ENCODE measurements around the gene COA6. TPM values are rescaled to one million over a fixed set of nuclear protein-coding genes. Genes with fewer than 3 reads are reported as not detected.
A peak's percentile ranks its signal among the peaks of the same experiment; 100 is the strongest.

The COA6 gene
- total and polyA plus RNA-seq, 2 of the 13 experiments (the other 11 are each of a cell fraction or from before 2014, with no cell fraction given): 32.4 to 104 TPM

DNA sequence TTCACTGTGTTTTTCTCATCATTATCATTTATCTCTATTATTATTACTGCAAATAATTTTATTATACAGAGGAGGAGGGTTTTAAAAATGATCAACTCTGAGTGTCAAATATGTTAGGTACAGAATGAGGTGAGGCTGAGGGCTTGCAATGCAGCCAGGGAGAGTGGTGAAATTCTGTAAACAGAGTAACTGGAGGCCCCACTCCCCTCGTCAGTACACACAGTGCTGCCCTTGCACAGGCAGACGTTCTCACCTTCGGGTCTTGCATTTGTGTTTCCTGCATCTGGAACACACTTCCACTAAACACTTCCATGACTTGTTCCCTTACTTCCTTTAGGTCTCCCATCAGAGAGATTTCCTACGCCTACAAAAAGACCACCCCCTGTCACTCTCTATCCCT lies 24.3 kb upstream of the COA6 start:
- no peaks in the 10 kb centered on the region for H4K20me1 ChIP-seq (ENCODE audit: insufficient read depth, low read length)
- CTCF ChIA-PET (ENCODE audit: low intra/inter-chr PET ratio, low total read pairs): no interaction called here
- H3K9ac ChIP-seq (ENCODE audit: insufficient read depth, low read depth, low read length): no peak overlapping the region
- in situ Hi-C loops (cut with HindIII; ENCODE audit: extremely low pct_ligation_motif_present, low pct_unique_long_range_greater_than_20kb): no loop called here
- BruUV-seq (replicated peaks): no TSS peak
- no peaks in the 10 kb centered on the region for H3K79me2 ChIP-seq (ENCODE audit: insufficient read depth, low read length)
- no peak overlapping the region for H3K27ac ChIP-seq (ENCODE audit: extremely low read length, insufficient read depth, low read length)
- H2AFZ ChIP-seq (ENCODE audit: low read length): no peak overlapping the region
- ATAC-seq (peak; percentile 99), DNase-seq (ENCODE audit: low spot score) (peak; percentile 35), FAIRE-seq (peak; percentile 30)
- WGBS (ENCODE audit: low lambda C conversion rate): 13% methylated on average over 4 of the region's 4 CpGs
- intact Hi-C loops (cut with micrococcal nuclease; ENCODE audit: unreplicated experiment): no loop called here
- H3K9me3 ChIP-seq (ENCODE audit: low read length): no peaks in the 10 kb centered on the region
- no peaks in the 10 kb centered on the region; a peak in 1 of 5 replicates for H3K27me3 ChIP-seq (ENCODE audit: control insufficient read depth in 1 of 2, insufficient read depth in 2 of 2, low read length in 2 of 2)
- no peak overlapping the region for H3K4me3 ChIP-seq (replicated peaks in 1 of 3; ENCODE audit: insufficient read depth in 1 of 3, low read depth in 2 of 3, low read length in 3 of 3)
- POLR2A ChIA-PET: no interaction called here
- no peaks in the 10 kb centered on the region for H3K36me3 ChIP-seq (replicated peaks in 1 of 2; ENCODE audit: control insufficient read depth in 1 of 2, insufficient read depth in 2 of 2, low read length in 2 of 2)
- peak overlapping the region; percentile 71 for H3K4me2 ChIP-seq (ENCODE audit: low read depth, low read length)
- peaks cover 13% of the 10 kb centered on the region for H3K4me1 ChIP-seq (ENCODE audit: insufficient read depth, low read length)
- TF ChIP-seq ZSCAN21 (CRISPR knock-in tag; IDR thresholded peaks at IDR 0.05; ENCODE audit: borderline replicate concordance) (no peak), ZNF83 (CRISPR knock-in tag; IDR thresholded peaks at IDR 0.05; ENCODE audit: borderline replicate concordance) (no peak), ZFP62 (CRISPR knock-in tag; IDR thresholded peaks at IDR 0.05) (no peak), FOXM1 (CRISPR knock-in tag; IDR thresholded peaks at IDR 0.05) (no peak), FOXA3 (CRISPR knock-in tag; IDR thresholded peaks at IDR 0.05) (peak; percentile 88), SYNCRIP (IDR thresholded peaks at IDR 0.05; ENCODE audit: insufficient read depth, low read depth, low read length) (no peak), SOX5 (CRISPR knock-in tag; IDR thresholded peaks at IDR 0.05; ENCODE audit: borderline replicate concordance) (0 out of 2 replicates have a peak, but pooled peaks have one; percentile 34), NCOA2 (CRISPR knock-in tag; IDR thresholded peaks at IDR 0.05) (no peak), ZFP90 (CRISPR knock-in tag; IDR thresholded peaks at IDR 0.05; ENCODE audit: borderline replicate concordance) (no peak), ZNF556 (CRISPR knock-in tag; IDR thresholded peaks at IDR 0.05; ENCODE audit: borderline replicate concordance) (no peak), ZNF101 (CRISPR knock-in tag; IDR thresholded peaks at IDR 0.05; ENCODE audit: borderline replicate concordance, low read depth) (no peak), ZFP36 (IDR thresholded peaks at IDR 0.05; ENCODE audit: borderline replicate concordance, low read depth, low read length, partially characterized antibody) (no peak), ARID4A (CRISPR knock-in tag; IDR thresholded peaks at IDR 0.05; ENCODE audit: borderline replicate concordance) (no peak), ZSCAN22 (CRISPR knock-in tag; IDR thresholded peaks at IDR 0.05) (no peak)
- TF ChIP-seq, protein P1, sequence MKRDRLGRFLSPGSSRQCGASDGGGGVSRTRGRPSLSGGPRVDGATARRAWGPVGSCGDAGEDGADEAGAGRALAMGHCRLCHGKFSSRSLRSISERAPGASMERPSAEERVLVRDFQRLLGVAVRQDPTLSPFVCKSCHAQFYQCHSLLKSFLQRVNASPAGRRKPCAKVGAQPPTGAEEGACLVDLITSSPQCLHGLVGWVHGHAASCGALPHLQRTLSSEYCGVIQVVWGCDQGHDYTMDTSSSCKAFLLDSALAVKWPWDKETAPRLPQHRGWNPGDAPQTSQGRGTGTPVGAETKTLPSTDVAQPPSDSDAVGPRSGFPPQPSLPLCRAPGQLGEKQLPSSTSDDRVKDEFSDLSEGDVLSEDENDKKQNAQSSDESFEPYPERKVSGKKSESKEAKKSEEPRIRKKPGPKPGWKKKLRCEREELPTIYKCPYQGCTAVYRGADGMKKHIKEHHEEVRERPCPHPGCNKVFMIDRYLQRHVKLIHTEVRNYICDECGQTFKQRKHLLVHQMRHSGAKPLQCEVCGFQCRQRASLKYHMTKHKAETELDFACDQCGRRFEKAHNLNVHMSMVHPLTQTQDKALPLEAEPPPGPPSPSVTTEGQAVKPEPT (CRISPR knock-in tag; IDR thresholded peaks at IDR 0.05; ENCODE audit: low read depth): no peak
- TF ChIP-seq, protein P2, sequence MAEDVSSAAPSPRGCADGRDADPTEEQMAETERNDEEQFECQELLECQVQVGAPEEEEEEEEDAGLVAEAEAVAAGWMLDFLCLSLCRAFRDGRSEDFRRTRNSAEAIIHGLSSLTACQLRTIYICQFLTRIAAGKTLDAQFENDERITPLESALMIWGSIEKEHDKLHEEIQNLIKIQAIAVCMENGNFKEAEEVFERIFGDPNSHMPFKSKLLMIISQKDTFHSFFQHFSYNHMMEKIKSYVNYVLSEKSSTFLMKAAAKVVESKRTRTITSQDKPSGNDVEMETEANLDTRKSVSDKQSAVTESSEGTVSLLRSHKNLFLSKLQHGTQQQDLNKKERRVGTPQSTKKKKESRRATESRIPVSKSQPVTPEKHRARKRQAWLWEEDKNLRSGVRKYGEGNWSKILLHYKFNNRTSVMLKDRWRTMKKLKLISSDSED (CRISPR knock-in tag; IDR thresholded peaks at IDR 0.05): no peak

All from HepG2 (cell line).